Activated naive CD4-positive, alpha-beta T cell treated with anti-CD3 and anti-CD28 coated beads, Interleukin-2, amount 50 U/mL, for 24 hours (primary cell): ENCODE measurements around the gene CDHR1.

Experiments
- H3K27ac Mint-ChIP-seq: one replicate; pipeline ENCODE4 v1.8.0; 2021; ENCODE audit warnings: mild to moderate bottlenecking, mixed read lengths
- H3K27me3 Mint-ChIP-seq: one replicate; pipeline ENCODE4 v1.8.0; 2021; ENCODE audit warnings: mixed read lengths
- H3K36me3 Mint-ChIP-seq: one replicate; pipeline ENCODE4 v1.8.0; 2021; ENCODE audit warnings: mixed read lengths
- H3K4me1 Mint-ChIP-seq: one replicate; pipeline ENCODE4 v1.8.0; 2021; ENCODE audit warnings: mixed read lengths
- H3K4me3 Mint-ChIP-seq: one replicate; pipeline ENCODE4 v1.8.0; 2021; ENCODE audit warnings: mild to moderate bottlenecking, mixed read lengths
- H3K9me3 Mint-ChIP-seq: one replicate; pipeline ENCODE4 v1.8.0; 2021; ENCODE audit warnings: mixed read lengths

The CDHR1 gene

DNA sequence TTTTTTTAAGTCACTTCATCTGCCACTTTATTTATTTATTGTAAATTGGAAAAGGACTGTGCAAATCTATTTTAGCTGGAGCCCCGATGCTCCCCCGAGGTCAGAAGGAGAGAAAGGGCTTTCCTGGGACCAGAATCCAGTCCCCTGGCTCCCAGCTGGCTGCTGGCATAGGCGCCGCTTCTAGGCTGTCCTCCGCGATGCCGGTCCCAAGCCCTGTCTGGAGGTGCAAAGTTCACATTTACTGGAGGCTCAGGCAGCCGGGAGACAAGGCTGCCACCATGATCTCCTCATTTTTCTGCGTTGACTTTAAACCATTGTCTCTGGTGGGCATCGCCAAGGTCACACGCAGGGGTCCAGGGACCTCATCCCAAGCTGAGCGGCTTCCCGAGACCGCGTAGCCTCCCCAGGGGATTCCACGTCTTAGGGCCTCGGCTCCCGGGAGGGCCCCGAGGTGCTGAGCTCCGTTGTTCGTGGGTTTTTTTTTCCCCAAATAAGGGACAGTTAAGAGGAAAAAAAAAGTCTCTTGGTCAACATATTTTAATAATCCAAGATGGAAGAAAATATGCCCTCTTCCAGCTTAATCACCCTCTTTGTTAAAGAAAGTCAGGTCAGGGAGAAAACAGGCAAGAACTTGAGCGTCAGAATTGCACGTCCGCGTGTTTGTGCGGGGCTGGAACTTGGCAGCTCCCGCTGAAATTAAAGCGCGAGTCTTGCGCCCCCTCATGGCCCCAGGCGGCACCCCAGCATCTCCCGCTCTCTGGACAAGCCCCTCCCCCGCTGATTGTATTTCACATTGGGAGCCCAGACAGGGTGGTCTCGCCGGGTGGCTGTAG lies 62.4 kb downstream of the CDHR1 start:
- no peak overlapping the region for H3K4me3 Mint-ChIP-seq

DNA sequence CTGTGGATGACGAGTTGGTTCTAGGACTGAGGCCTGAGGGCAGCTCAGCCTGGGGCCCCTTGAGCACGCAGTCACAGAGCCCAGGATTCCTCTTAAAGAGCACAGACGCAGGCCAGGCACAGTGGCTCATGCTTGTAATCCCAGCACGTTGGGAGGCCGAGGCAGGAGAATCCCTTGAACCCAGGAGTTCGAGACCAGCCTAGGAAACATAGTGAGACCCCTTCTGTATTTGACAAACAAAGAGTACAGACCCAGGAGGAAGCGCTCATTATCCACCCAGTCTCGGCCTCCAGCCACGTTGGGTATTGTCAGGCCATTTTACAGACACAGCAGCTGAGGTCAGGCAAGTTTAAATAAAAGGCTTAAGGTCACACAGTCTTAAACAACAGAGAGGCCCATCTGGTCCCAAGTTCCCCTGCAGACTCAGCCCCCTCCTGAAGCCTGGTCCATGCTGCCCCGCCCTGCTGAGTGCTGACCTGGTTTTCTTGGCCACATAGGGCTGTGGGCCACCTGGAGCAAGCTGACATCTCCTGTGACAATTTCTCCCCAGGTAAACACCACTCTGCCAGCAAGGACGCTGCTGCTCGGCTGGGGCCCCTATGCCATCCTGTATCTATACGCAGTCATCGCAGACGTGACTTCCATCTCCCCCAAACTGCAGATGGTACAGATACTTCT lies 63.1 kb downstream of the CDHR1 start:
- Mint-ChIP-seq H3K27me3 (peaks cover 12% of the 10 kb centered on the region), H3K36me3 (no peaks in the 10 kb centered on the region), H3K4me3 (no peak overlapping the region), H3K4me1 (no peaks in the 10 kb centered on the region), H3K9me3 (no peaks in the 10 kb centered on the region), H3K27ac (no peak overlapping the region)

More for the DNA sequence above, 62.4 kb downstream of the CDHR1 start:
- Mint-ChIP-seq H3K4me1 (no peaks in the 10 kb centered on the region), H3K36me3 (no peaks in the 10 kb centered on the region), H3K27me3 (peaks cover 12% of the 10 kb centered on the region), H3K9me3 (no peaks in the 10 kb centered on the region), H3K27ac (no peak overlapping the region)

DNA sequence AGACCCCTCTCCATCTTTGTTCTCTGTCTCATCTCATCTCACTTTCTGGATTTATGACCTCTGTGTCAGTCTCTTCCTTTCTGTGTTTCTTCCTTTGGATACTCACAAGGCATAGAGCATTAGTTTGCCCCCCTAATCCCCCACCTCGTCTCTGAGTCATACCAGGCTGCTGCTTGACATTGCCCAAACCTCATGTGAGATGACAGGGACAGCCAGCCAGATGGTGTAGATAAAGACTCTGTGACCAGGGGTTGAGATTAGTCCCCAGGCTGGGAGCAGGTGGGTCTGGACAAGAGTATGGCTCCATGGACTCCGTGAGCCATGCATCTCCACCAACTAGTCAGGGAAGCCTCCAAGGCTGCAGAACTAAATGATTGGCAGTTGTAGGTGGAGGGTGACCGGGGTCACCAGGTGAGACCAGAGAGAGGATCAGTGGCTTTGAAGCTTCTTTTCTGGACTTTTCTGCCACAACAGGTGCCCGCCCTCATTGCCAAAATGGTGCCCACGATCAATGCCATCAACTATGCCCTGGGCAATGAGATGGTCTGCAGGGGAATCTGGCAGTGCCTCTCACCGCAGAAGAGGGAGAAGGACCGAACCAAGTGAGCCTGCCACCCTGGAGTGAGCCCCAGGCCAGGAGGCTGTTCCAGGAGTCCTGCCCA lies 63.8 kb downstream of the CDHR1 start:
- no peaks in the 10 kb centered on the region for H3K9me3 Mint-ChIP-seq
- no peaks in the 10 kb centered on the region for H3K4me1 Mint-ChIP-seq
- peaks cover 15% of the 10 kb centered on the region for H3K27me3 Mint-ChIP-seq
- no peaks in the 10 kb centered on the region for H3K36me3 Mint-ChIP-seq
- no peak overlapping the region for H3K27ac Mint-ChIP-seq
- H3K4me3 Mint-ChIP-seq = no peak overlapping the region

DNA sequence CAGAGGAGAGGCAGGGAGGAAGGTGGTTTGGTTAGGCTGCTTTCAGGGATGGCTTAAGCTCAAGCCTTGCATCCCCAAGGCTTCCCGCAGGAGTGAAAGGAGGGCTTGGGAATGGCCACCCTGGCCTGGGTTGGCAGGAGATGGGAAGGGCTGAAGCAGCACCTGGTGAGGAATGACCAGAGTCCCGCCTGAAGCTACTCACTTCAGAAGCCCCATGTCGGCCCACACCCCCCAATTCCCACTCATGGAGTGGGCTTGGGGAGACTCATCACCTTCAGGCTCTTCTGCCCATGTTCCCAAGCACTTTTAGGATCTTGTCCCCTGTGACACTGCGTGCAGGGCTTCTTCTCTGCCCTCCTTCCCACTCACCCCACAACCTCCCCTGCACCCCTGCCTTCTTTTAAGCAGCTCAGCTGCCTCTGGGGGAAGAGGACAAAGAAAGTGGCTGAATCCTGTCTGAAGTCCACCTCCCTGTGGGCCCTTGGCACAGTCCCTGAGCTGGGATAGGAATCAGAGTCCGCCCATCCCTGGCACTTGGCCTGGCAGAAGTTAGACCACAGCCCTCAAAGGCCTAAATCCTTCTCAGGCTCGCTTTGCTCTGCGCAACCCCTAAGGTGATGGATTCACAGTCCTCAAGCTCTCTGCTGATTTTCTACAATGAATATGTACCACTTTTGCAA lies 67.0 kb downstream of the CDHR1 start:
- H3K36me3 Mint-ChIP-seq = no peaks in the 10 kb centered on the region
- H3K27me3 Mint-ChIP-seq = peaks cover 17% of the 10 kb centered on the region
- H3K9me3 Mint-ChIP-seq = no peaks in the 10 kb centered on the region
- H3K4me1 Mint-ChIP-seq = peaks cover 4% of the 10 kb centered on the region
- no peak overlapping the region for H3K27ac Mint-ChIP-seq
- H3K4me3 Mint-ChIP-seq = no peak overlapping the region

DNA sequence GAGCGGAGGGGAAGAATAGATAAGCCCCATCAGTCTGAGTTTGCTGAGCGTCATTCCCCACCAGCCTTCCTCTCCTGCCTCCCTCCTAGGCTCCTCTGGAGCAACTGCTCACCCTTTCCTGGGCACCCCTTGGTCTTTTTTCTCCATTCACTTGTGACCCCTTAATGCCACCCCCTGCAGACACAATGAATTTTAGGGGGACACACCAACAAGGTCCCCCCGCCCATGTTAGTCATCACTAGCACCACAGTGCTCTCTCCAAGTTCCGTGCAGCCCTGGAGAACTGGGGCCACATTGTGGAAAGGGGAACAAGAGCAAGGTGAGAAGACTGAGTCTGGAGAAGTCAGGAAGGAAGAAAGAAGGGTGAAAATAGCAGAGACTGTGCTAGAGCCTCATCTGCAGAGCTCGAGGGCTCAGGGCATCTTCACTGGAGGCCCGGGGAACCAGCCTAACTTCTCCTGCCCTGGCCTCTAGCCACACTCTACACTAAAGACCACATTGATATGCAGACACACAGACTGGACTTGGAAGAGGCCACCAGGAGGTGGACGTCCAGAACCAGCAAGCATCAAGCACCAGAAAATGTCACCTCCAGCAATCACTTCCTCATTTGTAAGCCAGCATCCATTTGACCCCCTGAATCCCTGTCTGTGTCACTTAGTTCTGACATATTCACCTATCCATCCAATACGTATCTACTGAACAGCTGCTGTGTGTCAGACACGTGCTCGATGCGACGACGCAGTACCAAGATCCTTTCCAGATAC lies 68.0 kb downstream of the CDHR1 start:
- peaks cover 12% of the 10 kb centered on the region for H3K27me3 Mint-ChIP-seq
- no peak overlapping the region for H3K27ac Mint-ChIP-seq
- H3K4me3 Mint-ChIP-seq = no peak overlapping the region
- no peaks in the 10 kb centered on the region for H3K9me3 Mint-ChIP-seq
- H3K36me3 Mint-ChIP-seq = no peaks in the 10 kb centered on the region
- peaks cover 6% of the 10 kb centered on the region for H3K4me1 Mint-ChIP-seq

DNA sequence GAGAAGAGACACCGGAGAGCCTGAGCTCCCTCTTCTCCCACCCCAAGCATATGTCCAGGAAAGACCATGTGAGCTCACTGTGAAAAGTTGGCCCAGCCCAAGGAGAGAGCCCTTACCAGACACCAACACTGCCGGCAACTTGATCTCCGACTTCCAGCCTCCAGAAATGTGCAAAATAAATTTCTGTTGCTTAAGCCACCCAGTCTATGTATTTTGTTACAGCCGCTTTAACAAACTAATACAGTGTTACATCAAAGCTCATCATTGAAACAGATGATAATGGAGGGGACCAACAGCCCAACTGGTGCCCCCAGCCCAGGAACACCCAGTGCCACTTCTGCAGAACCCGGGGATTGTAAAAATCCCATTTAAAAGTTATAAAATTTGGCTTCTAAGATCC lies 69.4 kb downstream of the CDHR1 start:
- peaks cover 12% of the 10 kb centered on the region for H3K27me3 Mint-ChIP-seq
- no peaks in the 10 kb centered on the region for H3K36me3 Mint-ChIP-seq
- no peak overlapping the region for H3K4me3 Mint-ChIP-seq
- peaks cover 10% of the 10 kb centered on the region for H3K4me1 Mint-ChIP-seq
- H3K9me3 Mint-ChIP-seq = no peaks in the 10 kb centered on the region
- no peak overlapping the region for H3K27ac Mint-ChIP-seq

DNA sequence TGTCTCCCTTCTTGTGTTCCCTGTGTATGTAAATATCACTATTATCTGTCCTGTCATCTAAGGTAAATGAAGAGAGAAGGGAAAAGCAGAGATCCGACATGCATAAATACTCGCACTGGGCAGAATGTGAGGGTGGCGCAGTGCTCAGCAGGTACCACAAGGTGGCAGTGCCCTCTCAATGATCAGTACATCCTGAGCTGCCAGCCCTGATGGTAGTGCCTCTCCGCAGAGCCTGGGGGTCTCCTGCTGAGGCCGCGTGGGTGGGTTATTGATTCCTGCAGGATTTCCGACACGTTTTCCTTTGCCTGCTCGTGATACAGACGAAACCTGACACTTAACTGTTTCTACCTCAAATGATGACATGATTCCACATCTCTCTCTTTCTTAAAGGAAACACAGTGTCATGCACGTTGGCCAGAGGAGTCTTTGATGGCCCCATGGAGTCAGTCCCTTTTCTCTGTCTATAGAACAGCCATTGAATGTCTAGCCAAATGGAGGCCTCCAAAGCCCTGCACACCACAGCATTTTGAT lies 70.3 kb downstream of the CDHR1 start:
- no peak overlapping the region for H3K4me3 Mint-ChIP-seq
- no peaks in the 10 kb centered on the region for H3K36me3 Mint-ChIP-seq
- H3K4me1 Mint-ChIP-seq = peaks cover 10% of the 10 kb centered on the region
- no peak overlapping the region for H3K27ac Mint-ChIP-seq
- H3K9me3 Mint-ChIP-seq = no peaks in the 10 kb centered on the region
- H3K27me3 Mint-ChIP-seq = peaks cover 5% of the 10 kb centered on the region

DNA sequence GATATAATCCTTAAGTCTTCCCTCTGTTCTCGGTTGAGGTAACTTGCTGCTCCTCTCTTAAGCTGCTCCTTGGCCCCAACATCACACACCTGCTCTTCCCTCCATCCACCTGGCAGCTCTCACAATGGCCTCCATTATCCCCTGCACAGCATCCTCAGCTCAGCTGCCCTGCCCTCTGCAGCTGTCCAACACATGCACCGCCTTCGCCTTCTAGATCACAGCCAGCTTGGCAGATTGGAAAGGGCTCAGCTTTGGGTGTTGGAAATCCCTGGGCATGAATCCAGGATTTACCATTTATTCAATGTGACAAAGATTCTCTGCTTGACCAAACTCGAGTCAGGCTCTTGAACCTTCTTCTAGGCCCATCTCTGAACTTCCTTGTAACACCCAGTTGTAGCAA lies 71.1 kb downstream of the CDHR1 start:
- no peak overlapping the region for H3K4me3 Mint-ChIP-seq
- no peaks in the 10 kb centered on the region for H3K36me3 Mint-ChIP-seq
- no peak overlapping the region for H3K27ac Mint-ChIP-seq
- peaks cover 5% of the 10 kb centered on the region for H3K27me3 Mint-ChIP-seq
- no peaks in the 10 kb centered on the region for H3K9me3 Mint-ChIP-seq
- peaks cover 11% of the 10 kb centered on the region for H3K4me1 Mint-ChIP-seq

DNA sequence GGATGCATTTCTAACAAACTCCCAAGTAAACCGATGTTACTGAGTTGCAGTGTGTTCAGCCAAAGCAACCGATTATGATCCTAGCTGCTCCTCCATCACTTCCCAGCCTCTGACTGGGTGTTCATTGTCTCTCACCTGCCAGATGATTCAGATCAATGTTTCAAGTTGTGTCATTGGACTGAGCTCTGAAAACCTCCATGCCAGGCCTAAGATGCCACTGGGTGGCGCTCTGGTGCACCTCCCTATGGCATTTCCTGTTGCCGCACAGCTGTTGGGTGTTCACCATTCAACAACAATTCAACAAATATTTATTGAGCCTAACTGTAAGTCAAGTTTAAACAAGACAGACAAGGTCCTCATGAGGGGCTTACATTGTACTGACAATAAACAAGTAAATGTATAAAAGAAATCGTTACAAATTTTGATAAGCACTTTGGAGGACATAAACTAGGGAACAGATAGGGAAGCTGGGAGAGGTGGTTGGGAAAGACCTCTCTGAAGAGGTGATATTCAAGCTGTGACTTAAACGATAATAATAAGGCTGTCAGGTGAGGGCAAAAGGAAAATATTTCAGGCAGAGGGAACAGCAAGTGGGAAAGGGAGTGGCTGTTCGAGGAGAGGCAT lies 73.3 kb downstream of the CDHR1 start:
- Mint-ChIP-seq H3K27me3 (peaks cover 4% of the 10 kb centered on the region), H3K9me3 (no peaks in the 10 kb centered on the region), H3K4me1 (peaks cover 15% of the 10 kb centered on the region), H3K4me3 (no peak overlapping the region), H3K27ac (no peak overlapping the region), H3K36me3 (no peaks in the 10 kb centered on the region)

DNA sequence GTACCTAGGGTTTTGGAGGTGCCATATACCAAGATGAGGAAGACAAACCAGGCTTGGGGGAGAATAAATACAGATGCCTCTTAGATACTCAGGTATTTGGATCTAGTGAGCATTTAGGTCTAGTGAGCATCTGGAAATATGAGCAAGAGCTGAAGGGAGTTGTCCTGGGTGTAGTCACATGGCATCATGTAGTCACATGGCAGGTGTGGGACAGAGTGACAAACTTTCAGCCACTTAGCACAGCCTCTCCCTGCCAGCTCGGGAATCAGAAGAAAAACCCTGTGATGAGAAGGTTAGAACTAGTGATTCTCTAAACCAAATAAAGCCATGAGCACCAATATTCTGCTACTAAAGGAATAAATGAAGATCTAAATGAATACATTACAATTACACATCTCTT lies 74.8 kb downstream of the CDHR1 start:
- Mint-ChIP-seq H3K27ac (no peak overlapping the region), H3K36me3 (no peaks in the 10 kb centered on the region), H3K4me1 (peaks cover 15% of the 10 kb centered on the region), H3K4me3 (no peak overlapping the region), H3K27me3 (peaks cover 2% of the 10 kb centered on the region), H3K9me3 (no peaks in the 10 kb centered on the region)
